ENCODE data around the gene GPRC5B.

The GPRC5B gene

GRCh38 chr16:19853742-19854542 lies 30.7 kb downstream of the GPRC5B start:
- DNase-seq (ENCODE audit: low read depth) = no peak
- H3K4me3 ChIP-seq (ENCODE audit: control insufficient read depth, low read depth, low read length) = no peak overlapping the region
- TF ChIP-seq CTCF (IDR thresholded peaks at IDR 0.05; ENCODE audit: control insufficient read depth, insufficient read depth, low read depth, low read length, missing control alignments) = no peak

GRCh38 chr16:19853132-19853741 lies 31.4 kb downstream of the GPRC5B start:
- TF ChIP-seq CTCF (IDR thresholded peaks at IDR 0.05; ENCODE audit: control insufficient read depth, insufficient read depth, low read depth, low read length, missing control alignments) = no peak
- H3K4me3 ChIP-seq (ENCODE audit: control insufficient read depth, low read depth, low read length) = no peak overlapping the region
- DNase-seq (ENCODE audit: low read depth) = no peak

- no peak for TF ChIP-seq CTCF (IDR thresholded peaks at IDR 0.05; ENCODE audit: control insufficient read depth, insufficient read depth, low read depth, low read length, missing control alignments)
- no peak for DNase-seq (ENCODE audit: low read depth)
- H3K4me3 ChIP-seq (ENCODE audit: control insufficient read depth, low read depth, low read length) = no peak overlapping the region
Observed at GRCh38 chr16:19851476-19851875, 33.2 kb downstream of the GPRC5B start.

- H3K4me3 ChIP-seq (ENCODE audit: control insufficient read depth, low read depth, low read length) = no peak overlapping the region
- no peak for TF ChIP-seq CTCF (IDR thresholded peaks at IDR 0.05; ENCODE audit: control insufficient read depth, insufficient read depth, low read depth, low read length, missing control alignments)
- no peak for DNase-seq (ENCODE audit: low read depth)
Observed at GRCh38 chr16:19850131-19850817, 34.4 kb downstream of the GPRC5B start.

- no peak for TF ChIP-seq CTCF (IDR thresholded peaks at IDR 0.05; ENCODE audit: control insufficient read depth, insufficient read depth, low read depth, low read length, missing control alignments)
- no peak overlapping the region for H3K4me3 ChIP-seq (ENCODE audit: control insufficient read depth, low read depth, low read length)
- DNase-seq (ENCODE audit: low read depth) = no peak
Observed at GRCh38 chr16:19848756-19849155, 35.9 kb downstream of the GPRC5B start.

- DNase-seq (ENCODE audit: low read depth) = no peak
- no peak overlapping the region for H3K4me3 ChIP-seq (ENCODE audit: control insufficient read depth, low read depth, low read length)
- TF ChIP-seq CTCF (IDR thresholded peaks at IDR 0.05; ENCODE audit: control insufficient read depth, insufficient read depth, low read depth, low read length, missing control alignments) = no peak
Observed at GRCh38 chr16:19846436-19846835, 38.2 kb downstream of the GPRC5B start.
